GM12892 (cell line): ENCODE data around the gene RASA1.

Source experiments
- POLR2A ChIP-seq: IDR thresholded peaks from 2 replicates; pipeline ENCODE4 v1.6.1; 2011; ENCODE audit warnings: low read depth, low read length, control low read depth
- POLR2AphosphoS5 ChIP-seq: IDR thresholded peaks from 2 replicates; pipeline ENCODE4 v1.6.1; 2011; ENCODE audit warnings: low read depth, low read length, control low read depth
- TAF1 ChIP-seq: IDR thresholded peaks from 2 replicates; pipeline ENCODE4 v1.6.1; 2011; ENCODE audit warnings: low read depth, mild to moderate bottlenecking, control low read depth, low read length, borderline replicate concordance

DNA sequence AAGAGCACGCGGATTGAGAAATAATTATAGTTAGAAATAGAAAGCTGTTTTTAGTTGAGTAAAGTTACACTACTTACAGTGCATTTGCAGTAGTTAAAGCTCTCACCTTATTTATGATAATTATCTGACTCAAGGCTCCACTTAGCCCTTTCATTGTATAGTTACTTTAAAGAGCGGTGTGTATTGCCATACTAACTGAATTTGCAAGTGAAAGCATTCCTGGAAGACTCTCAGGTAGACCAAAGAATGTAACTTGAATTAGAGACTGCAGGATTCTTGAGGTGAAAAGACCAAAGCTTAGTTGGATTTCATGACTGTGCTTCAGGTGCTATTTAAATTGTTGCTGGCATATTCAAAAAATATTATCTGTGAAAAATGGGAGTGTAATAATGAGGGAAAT is 4.2 kb upstream of the RASA1 start:
- TF ChIP-seq POLR2AphosphoS5 (no peak), POLR2A (no peak), TAF1 (no peak)
